Epithelial cell of esophagus (primary cell): ENCODE data around the gene ADAMTS20.

ENCODE experiments used
- DNase-seq: peaks from one replicate; pipeline ENCODE4 v3.0.0; 2010; ENCODE audit warnings: low read depth
- H3K4me3 ChIP-seq: 2 replicates; pipeline ENCODE4 v1.5.1; 2011; ENCODE audit warnings: mild to moderate bottlenecking, low read length, control low read depth
- TF ChIP-seq, protein P1 (sequence below): IDR thresholded peaks from 2 replicates; pipeline ENCODE4 v1.5.1; 2011; ENCODE audit warnings: low read depth, mild to moderate bottlenecking, low read length, control low read depth, inconsistent platforms; ENCODE audit not compliant: insufficient read depth; ENCODE audit errors: missing control alignments

Gene ADAMTS20

DNA sequence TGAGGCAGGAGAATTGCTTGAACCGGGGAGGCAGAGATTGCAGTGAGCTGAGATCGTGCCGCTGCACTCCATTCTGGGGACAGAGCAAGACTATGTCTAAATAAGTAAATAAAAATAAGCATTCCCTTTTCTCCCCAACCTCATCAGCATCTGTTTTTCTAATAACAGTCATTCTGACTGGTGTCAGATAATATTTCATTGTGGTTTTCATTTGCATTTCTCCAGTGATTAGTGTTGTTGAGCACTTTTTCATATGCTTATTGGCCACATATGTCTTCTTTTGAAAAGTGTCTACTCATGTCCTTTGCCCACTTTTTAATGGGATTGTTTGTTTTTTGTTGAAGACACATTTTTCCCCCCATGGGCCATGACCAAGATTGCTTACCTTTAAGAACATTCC lies 243.2 kb downstream of the ADAMTS20 start:
- no peak for DNase-seq
- H3K4me3 ChIP-seq = no peak overlapping the region
- TF ChIP-seq, protein P1, sequence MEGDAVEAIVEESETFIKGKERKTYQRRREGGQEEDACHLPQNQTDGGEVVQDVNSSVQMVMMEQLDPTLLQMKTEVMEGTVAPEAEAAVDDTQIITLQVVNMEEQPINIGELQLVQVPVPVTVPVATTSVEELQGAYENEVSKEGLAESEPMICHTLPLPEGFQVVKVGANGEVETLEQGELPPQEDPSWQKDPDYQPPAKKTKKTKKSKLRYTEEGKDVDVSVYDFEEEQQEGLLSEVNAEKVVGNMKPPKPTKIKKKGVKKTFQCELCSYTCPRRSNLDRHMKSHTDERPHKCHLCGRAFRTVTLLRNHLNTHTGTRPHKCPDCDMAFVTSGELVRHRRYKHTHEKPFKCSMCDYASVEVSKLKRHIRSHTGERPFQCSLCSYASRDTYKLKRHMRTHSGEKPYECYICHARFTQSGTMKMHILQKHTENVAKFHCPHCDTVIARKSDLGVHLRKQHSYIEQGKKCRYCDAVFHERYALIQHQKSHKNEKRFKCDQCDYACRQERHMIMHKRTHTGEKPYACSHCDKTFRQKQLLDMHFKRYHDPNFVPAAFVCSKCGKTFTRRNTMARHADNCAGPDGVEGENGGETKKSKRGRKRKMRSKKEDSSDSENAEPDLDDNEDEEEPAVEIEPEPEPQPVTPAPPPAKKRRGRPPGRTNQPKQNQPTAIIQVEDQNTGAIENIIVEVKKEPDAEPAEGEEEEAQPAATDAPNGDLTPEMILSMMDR = no peak

DNA sequence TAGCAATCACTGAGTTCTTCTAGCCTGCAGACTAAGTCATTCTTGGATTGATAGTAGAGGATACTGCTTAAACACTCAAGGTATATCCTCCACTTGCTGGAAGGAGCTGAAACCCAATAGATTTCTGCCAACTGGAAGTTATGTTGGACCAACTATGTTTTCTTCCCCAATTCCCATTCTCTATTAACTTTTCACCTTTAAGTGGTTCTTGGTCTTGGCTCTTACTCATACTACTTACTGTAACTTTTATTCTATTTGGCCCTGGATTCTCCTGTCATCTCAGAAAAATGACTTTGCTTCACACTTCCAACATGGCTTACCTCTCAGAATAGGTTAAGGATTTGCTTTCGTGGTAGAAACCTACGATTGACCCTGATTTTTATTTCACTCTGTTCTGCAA lies 244.9 kb downstream of the ADAMTS20 start:
- TF ChIP-seq, protein P1 = no peak
- DNase-seq = no peak
- H3K4me3 ChIP-seq = no peak overlapping the region

DNA sequence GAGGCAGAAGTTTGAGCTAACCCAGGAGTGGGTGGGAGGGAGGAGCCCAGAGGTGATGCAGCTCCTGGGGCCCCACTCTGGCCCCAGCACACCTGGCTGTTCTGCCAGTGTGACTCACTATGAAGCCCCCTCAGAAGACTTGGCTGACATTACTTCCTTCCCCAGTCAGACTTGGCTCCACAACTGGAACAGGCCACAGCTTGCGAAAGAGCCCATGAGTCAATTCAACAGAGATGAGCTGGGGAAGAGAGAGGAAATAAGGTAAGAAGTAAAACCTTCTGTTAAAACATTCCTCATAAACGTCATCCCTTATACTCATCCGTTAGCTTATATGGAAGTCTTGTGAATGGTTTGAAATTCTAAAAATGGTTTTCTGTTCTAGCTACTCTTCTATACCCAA lies 245.9 kb downstream of the ADAMTS20 start:
- TF ChIP-seq, protein P1 = no peak
- no peak overlapping the region for H3K4me3 ChIP-seq
- peak; percentile 98 for DNase-seq

DNA sequence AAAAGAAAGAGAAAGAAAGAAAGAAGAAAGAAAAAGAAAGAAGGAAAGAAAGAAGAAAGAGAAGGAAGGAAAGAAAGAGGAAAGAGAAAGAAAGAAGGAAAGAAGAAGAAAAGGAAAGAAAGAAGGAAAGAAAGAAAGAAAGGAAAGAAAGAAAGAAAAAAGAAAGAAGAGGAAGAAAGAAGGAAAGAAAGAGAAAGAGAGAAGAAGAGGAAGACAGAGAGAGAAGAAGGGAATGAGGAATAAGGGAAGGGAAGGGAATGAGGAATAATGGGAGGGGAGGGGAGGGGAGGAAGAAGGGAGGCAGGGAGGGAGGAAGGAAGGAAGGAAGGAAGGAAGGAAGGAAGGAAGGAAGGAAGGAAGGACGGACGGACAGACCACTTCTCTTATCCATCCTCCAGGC lies 246.9 kb downstream of the ADAMTS20 start:
- no peak overlapping the region for H3K4me3 ChIP-seq
- no peak for DNase-seq
- TF ChIP-seq, protein P1 = no peak
